SJCRH30 (cell line): ENCODE measurements around the gene ZNF689. TPM values are rescaled to one million over a fixed set of nuclear protein-coding genes. Genes with fewer than 3 reads are reported as not detected.

ENCODE experiments used
- DNase-seq, 2 experiments: peaks; one replicate each; pipeline ENCODE4 v3.0.0-alpha.2; 2015 to 2020
- H3K27ac ChIP-seq: fragments of 250-450 bp; sonication (Bioruptor Pico); 2 replicates; pipeline ENCODE4 v1.5.1; 2020; ENCODE audit warnings: mild to moderate bottlenecking, moderate library complexity
- H3K27me3 ChIP-seq: fragments of 250-450 bp; sonication (Bioruptor Pico); 2 replicates; pipeline ENCODE4 v1.5.1; 2020; ENCODE audit warnings: mild to moderate bottlenecking, moderate library complexity
- H3K36me3 ChIP-seq: fragments of 250-450 bp; sonication (Bioruptor Pico); 2 replicates; pipeline ENCODE4 v1.5.1; 2020; ENCODE audit warnings: mild to moderate bottlenecking, moderate library complexity
- H3K4me1 ChIP-seq: fragments of 250-450 bp; sonication (Bioruptor Pico); 2 replicates; pipeline ENCODE4 v1.5.1; 2020; ENCODE audit warnings: mild to moderate bottlenecking, moderate library complexity
- H3K4me3 ChIP-seq: fragments of 250-450 bp; sonication (Bioruptor Pico); 2 replicates; pipeline ENCODE4 v1.5.1; 2020; ENCODE audit warnings: mild to moderate bottlenecking, moderate library complexity
- H3K9me3 ChIP-seq: fragments of 250-450 bp; sonication (Bioruptor Pico); replicated peaks from 2 replicates; pipeline ENCODE4 v1.5.1; 2020; ENCODE audit warnings: mild to moderate bottlenecking, moderate library complexity
- total RNA-seq: library from RNA; depleted of rRNA; stranded (reverse); fragments of >200 nt; shearing (Covaris generic); gene quantifications from 2 replicates; pipeline ENCODE4 v1.2.3, GENCODE V29; 2014; rRNA removed

The ZNF689 gene
- total RNA-seq, 1 experiment from 2014 or later: 16.4 TPM

GRCh38 chr16:30554557-30555314 is 55.5 kb downstream of the ZNF689 start:
- Histone ChIP-seq H3K4me3 (no peak overlapping the region), H3K4me1 (no peaks in the 10 kb centered on the region), H3K27ac (no peak overlapping the region), H3K36me3 (peaks cover 10% of the 10 kb centered on the region), H3K27me3 (no peaks in the 10 kb centered on the region), H3K9me3 (no peaks in the 10 kb centered on the region)
- DNase-seq: no peak

- Histone ChIP-seq H3K4me1 (no peaks in the 10 kb centered on the region), H3K27ac (no peak overlapping the region), H3K27me3 (no peaks in the 10 kb centered on the region), H3K9me3 (no peaks in the 10 kb centered on the region), H3K36me3 (peaks cover 10% of the 10 kb centered on the region), H3K4me3 (no peak overlapping the region)
- DNase-seq: no peak
Observed at GRCh38 chr16:30553393-30553899, 56.7 kb downstream of the ZNF689 start.

DNA sequence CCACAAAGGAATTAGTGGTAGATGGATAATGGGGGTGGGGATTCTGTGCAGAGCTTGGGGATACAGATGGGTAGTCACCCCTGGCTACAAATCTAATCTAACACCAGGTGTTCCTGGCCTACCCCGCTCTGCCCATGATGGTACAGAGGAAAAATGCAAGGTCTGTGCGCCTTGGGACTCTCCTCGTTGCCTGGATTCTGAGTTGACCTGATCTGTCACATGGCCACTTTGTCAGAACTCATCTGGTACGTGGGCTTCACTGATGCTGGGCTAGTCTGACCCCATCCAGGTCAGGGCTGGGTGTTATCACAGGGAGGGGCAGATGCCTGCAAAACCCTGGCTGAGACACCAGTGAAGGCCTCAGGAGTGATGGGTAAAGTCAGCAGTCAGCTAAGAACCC is 57.2 kb downstream of the ZNF689 start:
- Histone ChIP-seq H3K27ac (no peak overlapping the region), H3K4me3 (no peak overlapping the region), H3K9me3 (no peaks in the 10 kb centered on the region), H3K27me3 (no peaks in the 10 kb centered on the region), H3K4me1 (no peaks in the 10 kb centered on the region), H3K36me3 (peaks cover 10% of the 10 kb centered on the region)
- no peak for DNase-seq

Other genes starting within 250 kb of the ZNF689 start
- 33.7 and 36.0 TPM in 2 replicates for gene TBC1D10B, start 239.9 kb downstream of the ZNF689 start, total RNA-seq
- gene MYL11, start 235.6 kb downstream of the ZNF689 start, total RNA-seq: 10.8 and 13.1 TPM in 2 replicates
- 0.23 and 0.45 TPM in 2 replicates for gene SEPTIN1, start 227.8 kb downstream of the ZNF689 start, total RNA-seq
- gene ZNF48, start 215.0 kb downstream of the ZNF689 start, total RNA-seq: 9.3 and 10.1 TPM in 2 replicates
- gene ZNF771, start 202.8 kb downstream of the ZNF689 start, total RNA-seq: 10.4 and 14.0 TPM in 2 replicates
- gene DCTPP1, start 180.4 kb downstream of the ZNF689 start, total RNA-seq: 80.0 and 88.5 TPM in 2 replicates
- 18.2 and 22.9 TPM in 2 replicates for gene SEPHS2, start 164.5 kb downstream of the ZNF689 start, total RNA-seq
- not detected in 2 replicates for gene ITGAL, start 137.6 kb downstream of the ZNF689 start, total RNA-seq
- 59.7 and 62.5 TPM in 2 replicates for gene ZNF768, start 83.8 kb downstream of the ZNF689 start, total RNA-seq
- 11.2 and 12.0 TPM in 2 replicates for gene ZNF747, start 75.5 kb downstream of the ZNF689 start, total RNA-seq
- 10.7 and 11.3 TPM in 2 replicates for gene ZNF764, start 52.0 kb downstream of the ZNF689 start, total RNA-seq
- gene ZNF688, start 38.7 kb downstream of the ZNF689 start, total RNA-seq: 4.2 and 4.3 TPM in 2 replicates
- gene ZNF785, start 24.7 kb downstream of the ZNF689 start, total RNA-seq: 13.1 and 18.2 TPM in 2 replicates
- 10.5 and 12.7 TPM in 2 replicates for gene PRR14, start 40.6 kb upstream of the ZNF689 start, total RNA-seq
- 17.6 and 21.1 TPM in 2 replicates for gene FBRS, start 48.0 kb upstream of the ZNF689 start, total RNA-seq
- 19.3 and 22.0 TPM in 2 replicates for gene SRCAP, start 88.8 kb upstream of the ZNF689 start, total RNA-seq
- gene PHKG2, start 138.0 kb upstream of the ZNF689 start, total RNA-seq: 26.3 and 26.4 TPM in 2 replicates
- 4.1 and 4.2 TPM in 2 replicates for gene CFAP119, start 151.7 kb upstream of the ZNF689 start, total RNA-seq
- gene RNF40, start 151.9 kb upstream of the ZNF689 start, total RNA-seq: 120 and 124 TPM in 2 replicates
- 28.6 and 29.8 TPM in 2 replicates for gene ZNF629, start 176.8 kb upstream of the ZNF689 start, total RNA-seq